DND-41 (cell line): ENCODE measurements around the gene PARM1.

ENCODE experiments used
- CTCF ChIP-seq: IDR thresholded peaks from 2 replicates; pipeline ENCODE4 v1.5.1; 2012; ENCODE audit warnings: borderline replicate concordance, low read length, moderate library complexity, mild to moderate bottlenecking; ENCODE audit not compliant: poor library complexity, severe bottlenecking; ENCODE audit errors: extremely low read depth
- EZH2 ChIP-seq: IDR thresholded peaks from 3 replicates; pipeline ENCODE4 v1.6.1; 2012; ENCODE audit warnings: borderline replicate concordance, low read depth, mild to moderate bottlenecking, moderate library complexity, low read length, inconsistent platforms; ENCODE audit not compliant: severe bottlenecking

GRCh38 chr4:75087865-75088264 lies 154.9 kb downstream of the PARM1 start:
- TF ChIP-seq CTCF: no peak
- TF ChIP-seq EZH2: no peak
